ENCODE measurements around the gene ZNF835.
"Not testable (repeated sequence)": the region's sequence is repeated elsewhere in the genome, so short reads cannot be mapped to it uniquely, and the experiment has no call there.

ZNF835 gene

DNA sequence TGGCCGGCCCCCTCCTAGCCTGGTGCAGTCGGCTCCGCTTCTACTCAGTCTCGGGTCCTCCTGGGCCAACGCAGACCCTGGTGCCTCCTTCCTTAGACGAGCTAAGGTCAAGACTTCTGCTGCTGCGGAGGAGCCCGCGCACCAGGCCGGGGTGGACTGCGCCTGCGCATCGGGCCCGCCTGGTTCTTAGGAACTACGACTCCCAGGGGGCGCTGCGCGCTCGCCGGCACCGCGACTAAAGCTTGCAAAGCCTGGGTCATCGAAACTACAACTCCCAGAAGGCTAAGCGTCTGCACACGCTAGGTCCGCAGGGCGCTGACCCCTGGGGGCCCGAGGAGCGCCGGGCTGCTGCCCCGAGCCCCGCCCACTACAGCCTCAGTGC, at the start of gene ZNF835:
Gene ZNF835 (minus strand): TSS at position 145 of the 382 bp plus-strand sequence. CDS start 6,559 bp downstream, outside the sequence.
- no peak for DNase-seq

DNA sequence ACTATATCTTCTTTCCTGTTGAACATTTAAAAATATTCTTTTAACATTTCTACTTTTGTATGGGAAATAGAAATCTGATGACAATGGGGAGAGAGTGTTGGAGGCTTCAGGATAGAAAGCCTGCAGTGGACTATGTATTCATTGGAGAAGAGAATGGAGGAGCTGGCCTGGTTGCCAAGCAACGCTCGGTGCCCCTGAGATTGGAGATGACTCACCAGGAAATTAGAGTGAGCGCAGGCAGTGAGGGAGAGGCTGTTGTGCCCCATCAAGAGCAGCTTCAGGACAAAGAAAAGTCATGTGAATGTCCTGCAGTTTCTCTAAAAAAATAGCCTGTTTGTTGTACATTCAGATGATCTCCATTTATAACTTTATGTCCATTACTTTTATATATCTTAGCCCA, 48.7 kb upstream of the ZNF835 start:
- DNase-seq = no peak

DNA sequence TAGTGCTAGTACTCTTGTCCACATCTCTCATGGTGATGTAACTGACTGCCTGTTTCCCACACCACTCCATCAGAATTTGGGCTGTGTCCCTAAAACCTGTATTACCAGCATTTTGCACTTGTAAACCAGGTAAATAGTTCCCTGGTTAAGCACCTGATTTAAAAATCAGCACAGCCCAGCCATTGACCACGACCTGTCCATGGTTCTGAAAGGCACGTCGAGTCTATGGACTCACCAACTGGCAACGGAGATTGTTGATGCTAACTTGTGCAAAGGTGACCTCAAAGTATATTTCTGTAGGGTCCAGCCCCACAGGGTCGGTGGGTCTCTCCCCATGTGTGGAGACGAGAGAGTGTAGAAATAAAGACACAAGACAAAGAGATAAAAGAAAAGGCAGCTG, 46.7 kb upstream of the ZNF835 start:
- DNase-seq = no peak

DNA sequence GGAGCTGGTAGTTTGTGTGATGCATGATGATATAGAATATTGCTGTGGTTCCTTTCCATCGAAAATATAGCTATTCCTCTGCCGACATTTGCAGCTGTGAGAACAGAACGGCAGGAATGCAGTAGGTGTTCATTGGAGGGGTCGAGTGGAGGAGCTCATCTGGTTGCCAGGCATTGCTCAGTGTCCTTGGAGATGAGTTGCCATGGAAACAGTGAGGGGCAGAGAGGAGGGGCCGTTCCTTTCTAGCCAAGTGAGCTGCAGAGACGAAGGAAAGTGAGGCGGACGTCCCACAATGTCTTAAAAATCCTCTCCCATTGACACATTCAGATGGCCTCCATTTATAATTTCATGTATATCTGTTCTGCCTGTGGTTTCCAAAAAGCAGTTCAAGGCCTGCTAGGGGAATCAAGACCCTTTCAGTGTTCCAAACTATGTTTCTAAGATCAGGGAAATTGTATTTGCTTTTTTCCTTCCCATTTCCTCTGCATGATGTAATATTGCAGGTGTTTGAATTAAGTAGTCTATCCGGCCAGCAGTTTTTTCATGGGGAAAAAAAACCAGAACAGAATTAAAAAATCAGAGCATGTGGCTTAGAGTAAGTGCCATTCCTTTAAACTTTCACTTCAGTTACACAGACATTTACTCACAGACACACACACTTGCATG, 41.2 kb upstream of the ZNF835 start:
- DNase-seq = no peak

DNA sequence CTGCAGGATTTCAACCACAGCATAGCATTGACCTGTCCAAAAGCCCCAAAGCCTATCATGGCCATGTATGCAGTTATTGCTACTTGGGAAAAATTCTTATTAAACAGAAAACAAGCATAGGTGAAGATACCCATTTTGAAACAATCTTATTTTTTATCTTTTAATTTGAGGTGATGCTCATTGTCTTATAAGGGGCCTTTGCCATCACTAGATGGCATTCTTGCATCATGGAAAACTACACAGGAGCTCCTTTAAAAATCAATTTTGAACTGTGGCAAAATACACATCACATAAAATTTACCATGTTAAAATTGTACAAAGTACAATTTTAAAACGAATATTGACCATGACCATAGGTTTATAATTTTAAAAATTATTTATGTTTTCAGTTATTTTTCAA, 38.9 kb upstream of the ZNF835 start:
- DNase-seq = no peak

DNA sequence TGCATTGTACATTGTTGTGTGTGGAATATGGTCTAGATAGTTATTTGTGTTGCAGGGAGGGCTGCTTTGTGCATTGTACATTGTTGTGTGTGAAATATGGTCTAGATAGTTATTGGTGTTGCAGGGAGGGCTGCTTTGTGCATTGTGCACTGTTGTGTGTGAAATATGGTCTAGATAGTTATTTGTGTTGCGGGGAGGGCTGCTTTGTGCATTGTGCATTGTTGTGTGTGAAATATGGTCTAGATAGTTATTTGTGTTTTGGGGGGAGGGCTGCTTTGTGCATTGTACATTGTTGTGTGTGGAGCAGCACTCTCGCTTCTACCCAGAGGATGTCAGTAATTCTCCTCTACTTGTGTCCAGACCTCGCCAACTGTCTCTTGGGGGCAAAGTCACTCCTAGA, 36.3 kb upstream of the ZNF835 start:
- no peak for DNase-seq

DNA sequence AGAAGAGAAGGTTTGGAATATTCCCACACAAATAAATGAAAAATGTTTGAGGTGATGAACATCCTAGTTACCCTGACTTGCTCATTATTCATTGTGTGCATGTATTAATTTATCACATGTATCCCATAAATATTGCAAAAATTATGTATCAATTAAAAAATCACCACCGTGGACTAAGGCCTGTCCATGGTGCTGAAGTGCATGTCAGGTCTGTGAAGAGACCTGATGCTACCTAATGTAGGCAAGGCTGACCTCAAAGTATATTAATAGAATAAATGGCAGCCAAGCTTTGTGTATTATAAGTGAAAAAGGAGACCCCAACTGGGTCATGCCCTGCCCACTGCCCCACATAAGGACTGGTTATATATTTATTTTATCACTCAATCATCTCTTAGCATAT, 34.4 kb upstream of the ZNF835 start:
- no peak for DNase-seq

DNA sequence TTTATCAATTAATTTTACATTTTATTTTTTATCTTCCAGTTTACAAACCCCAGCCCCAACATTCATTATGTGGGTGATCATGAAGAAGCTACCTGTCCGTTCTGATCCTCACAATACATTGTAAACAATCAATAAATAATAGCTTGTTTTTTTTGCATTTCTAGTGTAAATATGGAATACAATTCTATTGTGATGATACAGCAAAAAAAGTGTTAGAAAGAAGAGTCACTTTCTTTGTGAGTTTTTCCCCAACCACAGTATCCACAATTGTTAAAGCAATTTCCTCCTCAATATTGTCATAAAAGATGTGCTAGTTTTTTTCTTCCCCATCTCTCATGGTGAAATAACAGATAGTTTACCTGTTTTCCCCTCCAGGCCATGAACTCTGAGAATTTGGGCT, 30.3 kb upstream of the ZNF835 start:
- DNase-seq = no peak

DNA sequence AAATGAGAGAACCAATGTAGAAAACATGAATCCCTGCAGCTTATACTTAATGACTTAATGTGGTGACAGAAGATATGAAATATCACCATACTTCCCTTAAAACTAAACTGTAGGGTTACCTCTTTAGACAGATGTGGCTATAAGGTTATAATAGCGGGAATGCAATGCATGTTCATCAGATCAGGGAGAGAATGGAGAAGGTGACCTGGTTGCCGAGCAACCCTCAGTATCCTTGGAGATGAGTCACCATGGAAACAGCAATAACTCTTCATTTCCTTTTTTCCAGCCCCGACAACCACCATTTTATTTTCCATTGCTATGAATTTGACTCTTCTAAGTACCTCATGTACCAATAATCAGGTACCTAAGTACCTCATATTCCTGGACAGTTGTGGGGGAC, 28.0 kb upstream of the ZNF835 start:
- DNase-seq = no peak

DNA sequence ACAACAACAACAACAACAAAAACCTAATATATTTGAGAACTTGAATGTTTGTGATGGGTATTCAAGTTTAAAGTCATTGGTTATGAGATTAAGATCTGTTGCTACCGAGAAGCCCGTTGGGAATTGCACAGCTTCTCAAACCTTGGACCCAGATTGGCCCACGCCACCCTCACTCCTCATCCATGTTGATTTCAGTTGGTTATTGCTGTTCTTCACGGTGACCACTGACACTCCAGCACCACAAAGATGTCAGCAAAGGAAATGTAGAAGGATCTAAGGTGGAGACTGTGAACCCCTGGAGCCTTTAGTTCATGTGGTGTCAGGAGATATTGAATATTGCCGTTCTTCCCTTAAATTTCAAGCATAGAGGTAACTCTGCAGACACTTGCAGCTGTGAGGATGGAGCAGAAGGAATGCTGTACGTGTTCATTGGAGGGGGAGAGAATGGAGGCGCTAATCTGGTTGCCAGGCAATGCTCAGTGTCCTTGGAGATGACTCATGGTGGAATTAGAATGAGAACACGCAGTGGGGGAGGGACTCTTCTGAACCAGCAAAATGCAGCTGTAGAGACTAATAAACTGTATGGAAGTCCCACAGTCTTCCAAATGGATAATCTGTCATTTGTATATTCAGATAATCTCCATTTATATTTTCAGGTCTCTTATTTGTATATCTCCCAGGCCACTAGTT, 20.8 kb upstream of the ZNF835 start:
- no peak for DNase-seq

DNA sequence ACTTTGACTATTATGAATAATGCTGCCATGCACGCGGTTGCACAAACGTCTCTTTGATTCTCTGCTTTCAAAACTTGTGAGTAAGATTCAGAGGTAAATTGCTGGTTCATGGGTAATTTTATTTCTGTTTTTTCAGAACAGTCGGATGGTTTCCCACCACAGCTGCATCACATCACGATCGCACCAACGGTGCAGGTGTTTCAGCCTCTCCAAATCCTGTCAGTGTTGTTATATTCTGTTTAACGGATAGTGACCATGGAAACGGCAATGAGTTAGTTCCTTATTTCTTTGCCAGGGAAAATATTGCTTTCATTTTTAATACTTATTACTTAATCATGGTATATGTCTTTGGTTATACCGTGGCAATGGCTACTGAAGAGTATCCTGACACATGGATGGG, 19.1 kb upstream of the ZNF835 start:
- no peak for DNase-seq

DNA sequence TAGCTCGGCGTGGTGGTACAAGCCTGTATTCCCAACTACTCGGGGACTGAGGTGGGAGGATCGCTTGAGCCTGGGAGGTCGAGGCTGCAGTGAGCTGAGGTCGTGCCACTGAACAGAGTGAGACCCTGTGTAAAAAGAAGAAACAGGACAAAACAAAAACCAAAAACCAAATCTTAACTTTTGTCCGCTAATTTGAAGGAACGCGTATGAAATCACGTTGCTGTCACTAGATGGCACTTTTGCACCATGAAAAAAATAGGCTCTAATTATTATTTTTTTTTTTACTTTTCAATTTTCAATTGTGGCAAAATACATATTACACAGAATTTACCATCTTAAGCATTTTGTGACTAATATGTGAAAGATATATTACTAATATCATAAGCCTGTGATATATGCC, 17.6 kb upstream of the ZNF835 start:
- DNase-seq = no peak

DNA sequence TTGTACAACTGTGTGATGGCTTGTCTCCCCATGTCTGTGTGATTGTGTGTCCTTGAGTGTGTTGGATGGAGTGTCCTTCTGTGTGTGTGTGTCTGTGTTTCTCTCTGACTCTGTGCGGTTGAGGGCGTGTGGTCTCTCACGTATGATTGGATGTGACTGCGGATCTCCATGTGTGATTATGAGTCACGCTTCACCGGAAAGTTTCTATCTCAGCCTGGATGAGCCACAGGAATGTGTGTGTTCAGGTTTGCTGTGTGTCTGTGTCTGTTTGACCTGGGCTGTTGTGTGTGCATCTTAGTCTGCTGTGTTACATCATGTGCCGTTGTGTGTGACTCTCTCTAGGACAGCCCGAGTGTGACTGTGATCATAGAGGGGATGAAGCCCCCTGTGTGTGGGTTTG, 15.5 kb upstream of the ZNF835 start:
- DNase-seq = no peak

DNA sequence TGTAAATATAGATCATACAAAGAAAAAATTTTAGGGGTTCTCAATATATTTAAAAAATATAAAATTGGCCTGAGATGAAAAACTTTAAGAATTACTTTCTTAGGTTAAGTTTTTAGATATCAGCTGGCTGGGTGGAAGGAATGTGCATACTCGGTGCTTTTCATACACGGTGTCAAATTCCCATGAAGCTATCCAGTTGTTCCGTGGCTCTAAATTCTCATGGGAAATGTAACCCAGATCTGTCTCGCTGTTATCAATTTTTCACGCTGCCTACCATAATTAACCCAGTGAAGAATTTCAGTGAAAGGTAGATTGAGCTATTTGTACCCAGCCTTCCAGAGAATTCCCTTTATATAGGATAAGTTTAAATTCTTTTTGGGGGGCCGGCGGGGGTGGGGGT, 11.6 kb upstream of the ZNF835 start:
- no peak for DNase-seq

DNA sequence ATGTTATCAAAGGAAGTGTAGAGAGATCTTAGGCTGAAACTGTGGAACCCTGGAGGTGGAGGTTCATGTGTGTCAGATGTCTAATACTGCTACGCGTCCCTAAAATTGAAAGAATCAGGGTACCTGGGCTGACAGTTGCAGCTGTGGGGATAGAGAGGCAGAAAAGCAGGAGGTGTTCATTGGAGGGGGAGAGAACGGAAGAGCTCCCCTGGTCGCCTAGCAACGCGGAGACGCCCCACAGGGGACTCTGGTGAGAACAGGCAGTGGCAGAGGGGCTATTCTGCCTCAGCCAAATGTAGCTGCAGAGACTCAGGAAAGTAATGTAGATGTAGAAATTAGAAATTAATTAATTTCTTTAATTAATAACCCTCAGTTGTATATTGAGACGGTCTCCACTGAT, 10.1 kb upstream of the ZNF835 start:
- DNase-seq = no peak

DNA sequence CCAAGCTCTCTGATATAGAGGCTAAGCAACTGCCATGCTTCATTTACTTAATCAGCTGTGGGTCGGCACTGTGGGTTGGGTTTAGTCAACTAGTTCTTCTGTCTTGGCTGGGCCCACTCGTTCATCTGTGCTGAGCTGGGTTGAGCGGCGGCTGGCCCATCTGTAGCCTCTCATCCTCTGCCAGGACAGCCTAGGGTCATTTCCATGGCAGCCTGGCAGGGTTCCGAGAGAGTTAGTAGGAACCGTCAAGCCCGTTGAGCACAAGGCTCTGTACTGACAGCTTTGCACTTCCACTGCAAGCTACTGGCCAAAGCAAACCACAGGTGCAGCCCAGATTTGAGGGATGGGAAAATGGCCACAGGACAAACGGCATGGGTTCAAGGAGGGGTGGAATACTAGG, 6.6 kb upstream of the ZNF835 start:
- no peak for DNase-seq

DNA sequence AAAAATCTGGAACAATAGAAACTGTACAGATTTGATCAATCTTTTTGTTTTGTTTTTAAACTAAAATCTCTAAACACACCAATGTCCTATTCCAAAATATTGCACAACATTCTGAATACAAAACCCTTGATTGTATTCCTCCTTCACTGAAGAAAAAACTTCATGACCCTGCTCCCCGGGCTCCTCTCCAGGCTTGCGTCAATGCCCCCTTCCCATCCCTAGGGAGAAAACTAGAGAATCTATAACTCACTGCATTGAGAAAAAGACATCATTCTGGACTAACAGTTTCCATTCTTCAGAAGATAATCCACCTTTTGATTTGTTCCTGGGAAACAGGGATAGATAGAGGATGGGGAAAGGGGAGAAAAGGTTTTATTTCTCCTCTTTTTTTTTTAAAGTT, 1.1 kb upstream of the ZNF835 start:
- not testable (repeated sequence) for DNase-seq

DNA sequence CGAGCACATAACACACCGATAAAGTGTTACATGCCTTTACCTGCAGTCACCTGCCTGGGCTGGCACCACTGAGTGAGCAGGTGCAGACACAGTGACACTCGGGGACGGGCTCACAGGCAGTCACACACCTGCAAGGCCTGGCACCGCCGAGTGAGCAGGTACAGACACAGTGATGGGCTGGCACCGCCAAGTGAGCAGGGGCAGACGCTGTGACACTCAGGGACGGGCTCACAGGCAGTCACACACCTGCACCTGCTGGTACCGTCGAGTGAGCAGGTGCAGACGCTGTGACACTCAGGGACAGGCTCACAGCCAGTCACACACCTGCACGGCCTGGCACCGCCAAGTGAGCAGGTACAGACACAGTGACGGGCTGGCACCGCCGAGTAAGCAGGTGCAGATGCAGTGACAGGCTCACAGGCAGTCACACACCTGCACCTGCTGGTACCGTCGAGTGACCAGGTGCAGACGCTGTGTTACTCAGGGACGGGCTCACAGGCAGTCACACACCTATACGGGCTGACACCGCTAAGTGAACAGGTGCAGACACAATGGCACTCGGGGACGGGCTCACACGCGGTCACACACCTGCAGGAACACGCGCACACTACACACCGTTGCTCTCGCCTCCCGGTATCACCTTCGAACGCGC, 470 bp downstream of the ZNF835 start:
- no peak for DNase-seq

DNA sequence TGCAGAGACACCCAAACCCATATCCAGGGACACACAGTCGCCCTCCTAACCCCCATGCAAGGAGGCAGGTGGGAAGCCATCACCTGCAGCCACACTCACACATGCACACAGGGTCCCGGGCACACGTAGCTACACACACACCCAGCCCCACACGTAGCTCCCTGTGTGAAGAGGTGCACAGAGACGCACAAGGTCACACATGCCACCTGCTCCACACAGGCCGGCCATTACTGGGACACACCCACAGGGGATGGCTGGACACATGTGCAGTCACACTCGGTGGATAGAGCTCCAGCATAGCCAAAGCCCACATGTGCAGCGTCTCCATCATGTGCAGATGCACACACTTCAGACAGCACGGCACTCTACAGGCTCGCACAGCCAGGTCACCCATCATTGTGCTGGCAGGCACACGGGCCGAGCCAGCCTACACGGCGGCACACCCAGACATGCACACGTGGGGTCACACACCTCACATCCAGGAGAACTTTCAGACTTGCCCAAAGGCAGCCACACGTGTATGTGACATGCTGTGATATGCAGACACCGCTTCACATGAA, 1.1 kb downstream of the ZNF835 start:
- DNase-seq = no peak

DNA sequence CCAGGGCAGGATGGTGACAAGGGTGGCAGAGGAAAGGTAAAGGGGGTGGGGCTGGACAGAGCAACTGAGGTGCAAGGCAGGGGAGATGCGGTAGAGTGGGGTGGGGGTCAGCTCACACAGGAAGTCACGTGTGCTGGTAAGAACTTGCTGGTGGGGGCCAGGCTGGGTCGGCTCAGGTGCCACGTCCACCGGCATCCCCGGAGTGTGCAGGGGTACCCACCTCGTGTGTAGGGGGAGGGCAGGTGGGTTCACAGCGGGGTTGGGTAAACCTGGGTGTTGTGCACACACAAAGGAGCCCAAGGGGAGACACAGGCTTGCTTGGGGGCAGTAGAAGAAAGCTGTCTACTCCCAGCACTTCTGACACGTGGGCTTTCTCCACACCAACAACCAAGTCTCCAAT, 2.9 kb downstream of the ZNF835 start:
- no peak for DNase-seq

DNA sequence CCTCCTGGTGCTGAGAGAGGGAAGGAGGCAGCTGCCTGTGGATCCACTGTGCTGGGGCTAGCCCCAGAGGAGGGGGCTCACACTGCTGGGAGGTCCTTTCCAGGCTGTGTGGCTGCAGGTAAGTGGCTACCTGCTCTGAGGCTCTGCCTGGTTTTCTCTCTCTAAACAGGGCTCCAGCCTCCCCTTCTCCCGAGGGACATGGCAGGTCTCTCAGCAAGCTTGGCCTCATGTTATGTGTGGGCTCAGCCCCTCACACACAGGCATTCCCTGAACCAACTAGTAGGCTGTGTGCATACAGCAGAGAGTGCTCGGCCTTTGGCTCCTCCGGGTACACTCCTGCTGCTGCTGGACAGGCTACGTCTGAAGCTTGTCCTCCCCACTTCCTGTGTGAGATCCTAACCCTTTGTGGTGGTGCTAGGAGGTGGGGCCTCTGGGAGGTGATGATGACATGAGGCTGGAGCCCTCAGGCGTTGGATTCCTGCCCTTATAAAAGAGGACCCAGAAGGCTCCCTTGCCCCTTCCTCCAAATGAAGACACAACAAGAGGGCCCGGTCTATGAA, 4.2 kb downstream of the ZNF835 start:
- no peak for DNase-seq

DNA sequence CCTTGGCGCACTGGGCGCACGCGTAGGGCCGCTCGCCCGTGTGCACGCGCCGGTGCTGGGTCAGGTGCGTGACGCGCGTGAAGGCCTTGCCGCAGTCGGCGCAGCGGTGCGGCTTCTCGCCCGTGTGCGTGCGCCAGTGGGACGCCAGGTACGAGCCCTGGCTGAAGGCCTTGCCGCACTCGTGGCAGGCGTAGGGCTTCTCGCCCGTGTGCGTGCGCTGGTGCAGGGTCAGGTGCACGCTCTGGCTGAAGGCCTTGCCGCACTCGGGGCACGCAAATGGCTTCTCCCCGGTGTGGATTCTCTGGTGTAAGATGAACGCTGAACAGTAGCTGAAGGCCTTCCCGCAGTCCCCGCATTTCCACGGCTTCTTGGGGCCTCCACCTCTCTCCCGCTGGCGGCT, 7.0 kb downstream of the ZNF835 start:
- DNase-seq = no peak

DNA sequence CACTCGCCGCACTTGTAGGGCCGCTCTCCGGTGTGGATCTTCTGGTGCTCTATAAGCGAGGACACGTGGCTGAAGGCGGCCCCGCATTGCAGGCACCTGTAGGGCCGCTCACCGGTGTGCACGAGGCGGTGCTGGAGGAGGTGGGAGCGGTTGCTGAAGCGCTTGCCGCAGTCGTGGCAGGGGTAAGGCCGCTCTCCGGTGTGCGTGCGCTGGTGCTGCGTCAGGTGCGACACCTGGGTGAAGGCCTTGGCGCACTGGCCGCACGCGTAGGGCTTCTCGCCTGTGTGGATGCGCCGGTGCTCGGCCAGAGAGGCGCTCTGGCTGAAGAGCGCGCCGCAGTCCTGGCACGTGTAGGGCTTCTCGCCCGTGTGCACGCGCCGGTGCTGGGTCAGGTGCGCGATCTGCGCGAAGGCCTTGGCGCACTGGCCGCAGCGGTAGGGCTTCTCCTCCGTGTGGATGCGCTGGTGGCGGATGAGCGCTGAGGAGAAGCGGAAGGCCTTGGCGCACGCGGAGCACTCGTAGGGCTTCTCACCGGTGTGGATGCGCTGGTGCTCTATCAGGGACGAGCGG, 7.5 kb downstream of the ZNF835 start:
- DNase-seq = no peak

DNA sequence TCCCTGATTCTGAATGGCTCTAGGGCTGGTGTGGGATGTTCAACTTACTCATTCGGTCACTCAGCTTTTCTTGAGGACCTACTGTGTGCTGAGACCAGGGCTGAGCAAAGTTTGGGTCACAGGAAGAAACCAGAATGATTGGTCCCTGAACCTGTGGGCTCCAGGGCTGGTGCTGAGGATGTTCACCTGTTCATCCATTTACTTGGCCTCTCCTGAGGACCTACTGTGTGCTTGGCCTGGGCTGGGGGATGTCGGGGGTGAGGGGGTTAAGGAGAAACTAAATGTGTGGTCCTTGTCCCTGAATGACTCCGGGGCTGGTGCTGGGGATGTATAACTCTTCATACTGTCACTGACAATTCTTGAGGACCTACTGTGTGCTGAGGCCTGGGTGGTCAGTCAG, 10.3 kb downstream of the ZNF835 start:
- DNase-seq = no peak

Measured in bone marrow (tissue), 2 donors.